ENCODE data around the gene PHLDA2.

PHLDA2 gene

DNA sequence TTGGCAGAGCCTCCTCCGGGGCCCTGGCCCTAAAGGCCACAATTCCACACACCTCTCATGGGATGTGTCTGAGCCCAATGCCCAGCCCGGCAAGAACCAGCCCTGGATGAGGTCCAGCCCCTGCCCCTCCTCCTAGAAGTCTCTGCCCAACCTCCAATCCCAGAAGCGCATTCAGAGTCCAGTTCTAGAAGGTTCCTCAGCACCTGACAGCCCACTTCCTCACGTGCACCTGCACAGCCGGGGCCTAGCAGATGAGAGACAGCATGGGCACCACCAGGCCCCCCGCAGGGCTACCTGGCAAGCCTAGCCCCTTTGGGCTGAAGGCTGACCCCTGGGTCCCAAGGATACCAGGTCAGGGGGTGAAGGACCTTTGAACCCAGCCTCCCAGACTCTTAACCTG is 32.2 kb downstream of the PHLDA2 start:
- no peak for DNase-seq (ENCODE audit: low read depth, low spot score)

DNA sequence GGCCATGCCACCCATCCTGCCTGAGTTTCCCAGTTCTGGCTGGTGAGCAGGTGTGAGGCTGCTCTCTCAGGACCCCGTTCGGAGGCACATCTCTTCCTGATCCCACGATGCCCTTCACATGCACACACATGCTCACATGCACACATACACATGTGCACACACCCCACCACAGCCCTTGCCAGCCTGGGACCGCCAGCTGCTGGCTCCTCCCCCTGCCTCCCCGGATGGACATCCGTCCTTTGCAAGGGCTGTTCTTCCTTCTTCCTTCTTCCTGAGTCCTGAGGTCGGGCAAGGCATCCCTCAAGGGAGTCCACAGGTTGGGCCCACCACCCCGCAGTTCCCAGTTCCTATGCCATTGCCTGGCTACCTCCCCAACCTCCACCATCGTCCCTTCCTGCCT is 33.2 kb downstream of the PHLDA2 start:
- DNase-seq (ENCODE audit: low read depth, low spot score): no peak

DNA sequence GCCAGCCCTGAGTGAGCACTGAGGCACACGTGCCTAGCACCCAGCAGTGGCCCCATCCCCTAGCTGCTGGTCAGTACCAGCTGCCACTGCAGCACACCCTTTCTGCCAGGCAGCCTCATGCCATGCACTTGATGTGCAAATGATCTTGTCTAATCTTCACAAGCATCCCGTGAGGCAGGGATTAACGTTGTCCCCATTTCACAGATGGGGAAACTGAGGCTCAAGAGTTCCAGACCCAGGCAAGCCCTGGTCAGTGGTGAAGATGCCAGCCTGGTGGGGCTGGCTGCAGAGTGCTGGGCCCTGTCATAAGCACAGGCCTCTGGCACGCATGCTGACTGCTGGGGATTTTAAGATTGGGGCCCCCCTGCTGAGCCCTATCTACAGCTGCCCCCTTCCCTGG is 35.3 kb downstream of the PHLDA2 start:
- no peak for DNase-seq (ENCODE audit: low read depth, low spot score)

DNA sequence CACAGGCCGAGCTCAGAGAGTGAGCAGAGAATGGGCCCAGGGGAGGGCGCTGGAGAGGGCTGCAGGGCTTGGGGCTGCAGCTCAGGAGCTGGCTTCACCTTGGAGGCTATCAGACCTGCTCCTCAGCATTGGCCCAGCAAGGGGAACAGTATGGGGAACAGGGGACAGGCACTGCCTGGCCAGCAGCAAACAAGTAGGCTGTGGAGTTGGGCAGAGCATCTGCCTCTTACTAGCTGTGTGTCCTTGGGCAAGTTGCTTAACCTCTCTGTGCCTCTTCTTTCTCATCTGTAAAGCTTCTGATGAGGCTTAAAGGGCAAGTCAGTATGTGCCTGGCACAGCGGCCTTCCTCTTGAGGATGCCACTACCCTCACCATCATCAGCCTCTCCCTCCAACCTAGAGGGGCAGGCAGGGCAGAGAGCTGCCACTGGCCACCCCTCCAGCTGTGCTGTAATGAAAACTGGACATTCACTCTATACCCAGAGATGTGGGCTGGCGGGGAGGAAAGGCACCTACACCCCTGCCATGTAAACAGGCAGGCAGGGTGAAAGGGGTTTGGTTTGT is 36.2 kb downstream of the PHLDA2 start:
- no peak for DNase-seq (ENCODE audit: low read depth, low spot score)

DNA sequence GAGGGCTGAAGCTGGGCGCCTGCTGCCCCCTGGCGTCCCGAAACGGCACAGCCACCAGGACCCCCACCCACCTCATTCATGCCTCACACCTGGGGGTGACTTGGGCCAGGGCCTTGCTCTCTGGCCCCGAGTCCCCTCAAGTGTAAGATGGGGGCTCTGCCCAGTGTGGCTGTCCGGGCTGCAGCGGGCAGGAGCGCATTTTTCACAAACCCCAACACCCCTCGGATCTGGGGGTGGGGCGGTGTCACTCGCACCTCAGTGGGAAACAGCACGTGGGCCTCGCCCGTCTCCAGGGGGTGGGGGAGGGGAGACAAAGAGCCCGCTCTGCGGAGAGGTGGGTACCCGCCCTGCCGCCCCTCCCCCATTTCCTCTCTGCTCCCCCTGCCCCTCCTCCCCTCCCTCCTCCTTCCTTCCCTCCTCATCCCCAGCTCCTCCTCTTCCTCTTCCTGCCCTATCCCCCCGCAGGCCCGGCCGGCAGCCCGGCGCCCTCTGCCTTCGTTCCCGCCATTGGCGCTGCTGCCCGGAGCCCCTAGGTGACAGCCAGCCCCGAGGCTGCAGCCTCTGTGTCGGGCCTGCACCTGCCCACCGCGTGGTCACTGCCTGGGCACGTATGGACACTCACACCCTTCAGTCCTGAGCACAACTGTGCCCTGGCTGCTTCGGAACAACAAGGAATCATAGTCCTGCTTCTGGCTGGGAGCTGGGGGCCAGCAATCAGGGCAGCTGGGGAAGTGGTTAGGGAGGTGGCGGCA is 36.8 kb downstream of the PHLDA2 start:
- no peak for DNase-seq (ENCODE audit: low read depth, low spot score)

DNA sequence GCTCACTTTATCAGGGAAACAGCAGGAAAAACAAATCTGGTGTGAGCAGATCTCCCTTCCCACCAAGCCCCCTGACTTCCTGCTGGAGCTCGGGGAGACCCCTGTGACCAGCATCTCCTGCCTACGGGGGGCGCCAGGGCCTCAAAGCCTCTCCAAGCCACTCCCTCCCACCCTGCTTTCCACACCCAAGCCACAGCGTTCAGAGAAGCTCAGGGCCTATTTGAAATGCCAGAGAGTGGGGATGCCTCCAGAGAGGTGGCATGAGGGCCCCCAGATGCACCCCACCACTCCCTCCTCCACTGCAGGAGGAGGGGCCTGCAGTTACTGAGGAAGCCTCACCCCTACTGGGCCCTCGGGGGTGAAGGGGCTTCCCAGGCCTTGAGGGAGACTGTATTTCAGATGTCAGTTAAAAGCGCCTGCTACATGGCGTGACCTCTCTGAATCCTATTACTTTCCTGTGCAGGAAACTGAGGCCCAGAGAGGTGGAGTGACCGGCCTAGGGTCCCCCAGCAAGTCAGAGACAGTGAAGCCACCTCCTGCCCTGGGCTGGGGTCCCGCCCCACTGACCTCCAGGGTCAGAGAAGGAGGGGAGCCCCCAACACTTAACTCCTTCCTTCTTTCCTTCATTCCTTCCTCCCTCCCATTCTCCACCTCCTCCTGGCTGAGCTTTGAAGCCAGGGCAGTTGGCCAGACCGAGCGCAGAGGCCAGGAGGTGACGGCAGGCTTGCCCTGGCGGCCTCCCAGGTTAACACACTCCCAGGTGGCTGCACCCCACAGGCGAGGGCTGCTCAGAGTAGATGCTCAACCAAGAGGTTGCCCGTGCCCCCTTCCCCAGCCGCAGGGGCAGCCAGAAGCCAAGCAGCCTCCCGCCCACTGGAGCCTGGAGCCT is 37.6 kb downstream of the PHLDA2 start:
- no peak for DNase-seq (ENCODE audit: low read depth, low spot score)

DNA sequence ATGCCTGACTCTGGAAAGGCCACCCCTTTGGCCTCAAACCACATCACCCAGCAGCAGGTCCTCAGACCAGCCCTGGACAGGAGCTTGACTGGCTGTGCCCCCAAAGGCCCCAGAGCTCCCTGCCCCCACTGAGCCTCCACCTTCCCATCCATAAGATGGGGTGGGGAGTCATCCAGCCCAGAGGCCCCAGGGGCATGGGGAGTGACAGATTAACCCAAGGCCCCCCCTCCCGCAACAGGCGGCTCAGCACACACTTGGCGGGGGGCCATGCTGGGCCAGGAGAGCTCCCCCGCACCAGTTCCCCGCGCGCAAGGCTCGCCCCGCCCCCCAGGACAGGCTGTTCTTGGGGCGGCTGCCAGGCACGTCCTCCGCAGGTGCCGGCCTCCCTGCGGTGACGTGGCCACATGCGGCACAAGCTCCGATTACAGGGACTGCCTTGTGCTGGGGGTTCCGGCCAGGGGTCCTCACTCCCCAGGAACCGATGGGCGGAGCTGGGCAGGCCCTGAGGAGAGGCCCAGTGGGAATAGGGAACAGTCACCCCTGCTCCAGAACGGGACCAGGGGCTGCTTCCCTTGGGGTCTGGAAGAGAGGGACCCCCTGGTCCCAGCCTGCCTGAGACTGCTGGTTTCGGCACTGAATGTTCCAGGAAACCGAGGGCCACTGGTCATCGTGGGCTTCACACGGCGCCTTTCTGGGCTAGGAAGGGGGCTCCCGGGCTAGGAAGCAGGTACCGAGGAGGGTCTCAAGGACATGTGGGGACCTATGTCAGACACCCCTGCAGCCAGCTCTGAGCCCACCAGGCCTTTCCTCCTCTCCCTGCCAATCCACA is 38.5 kb downstream of the PHLDA2 start:
- no peak for DNase-seq (ENCODE audit: low read depth, low spot score)

DNA sequence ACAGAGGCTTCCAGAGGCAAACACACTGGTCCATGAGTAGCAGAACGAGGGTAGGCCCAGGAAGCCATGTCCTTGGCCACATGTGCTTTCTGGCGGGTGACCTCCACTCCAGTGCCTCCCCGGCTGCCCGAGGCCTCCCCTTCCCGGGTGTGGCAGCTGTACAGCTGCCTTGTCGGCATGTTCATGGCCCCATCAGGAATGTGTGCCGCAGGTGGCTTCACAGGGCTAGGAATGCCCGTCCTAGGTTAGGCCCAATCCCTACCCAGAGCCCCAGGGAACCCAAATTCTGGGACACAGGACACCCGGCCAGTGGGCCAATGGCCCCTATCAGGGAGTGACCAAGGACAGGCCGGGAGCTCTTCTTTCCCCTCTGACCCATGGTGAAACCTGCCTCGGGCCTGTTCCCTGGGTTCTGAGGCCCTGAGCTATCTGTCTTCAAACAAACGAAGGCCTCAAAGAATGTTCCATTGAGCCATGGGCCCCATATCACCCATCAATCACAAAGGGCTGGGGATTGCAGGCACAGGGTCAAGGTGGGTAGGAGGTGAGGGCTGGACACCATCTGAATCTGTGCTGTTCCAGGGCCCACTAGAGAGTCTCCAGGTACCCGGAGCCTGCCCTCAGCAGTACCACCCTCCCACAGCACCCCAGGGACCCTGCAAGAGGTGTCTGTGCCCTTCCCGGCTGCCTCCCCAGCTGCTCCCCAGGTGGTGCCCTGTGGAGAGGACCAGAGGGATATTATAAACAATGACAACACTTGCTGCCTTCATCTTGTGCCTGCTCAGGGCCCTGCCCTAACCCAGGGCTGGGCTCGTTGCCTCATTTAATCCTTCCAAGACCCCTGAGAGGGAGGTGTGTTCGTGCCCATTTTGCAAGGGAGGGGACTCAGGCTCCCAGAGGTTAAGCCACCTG is 39.6 kb downstream of the PHLDA2 start:
- DNase-seq (ENCODE audit: low read depth, low spot score): no peak

DNA sequence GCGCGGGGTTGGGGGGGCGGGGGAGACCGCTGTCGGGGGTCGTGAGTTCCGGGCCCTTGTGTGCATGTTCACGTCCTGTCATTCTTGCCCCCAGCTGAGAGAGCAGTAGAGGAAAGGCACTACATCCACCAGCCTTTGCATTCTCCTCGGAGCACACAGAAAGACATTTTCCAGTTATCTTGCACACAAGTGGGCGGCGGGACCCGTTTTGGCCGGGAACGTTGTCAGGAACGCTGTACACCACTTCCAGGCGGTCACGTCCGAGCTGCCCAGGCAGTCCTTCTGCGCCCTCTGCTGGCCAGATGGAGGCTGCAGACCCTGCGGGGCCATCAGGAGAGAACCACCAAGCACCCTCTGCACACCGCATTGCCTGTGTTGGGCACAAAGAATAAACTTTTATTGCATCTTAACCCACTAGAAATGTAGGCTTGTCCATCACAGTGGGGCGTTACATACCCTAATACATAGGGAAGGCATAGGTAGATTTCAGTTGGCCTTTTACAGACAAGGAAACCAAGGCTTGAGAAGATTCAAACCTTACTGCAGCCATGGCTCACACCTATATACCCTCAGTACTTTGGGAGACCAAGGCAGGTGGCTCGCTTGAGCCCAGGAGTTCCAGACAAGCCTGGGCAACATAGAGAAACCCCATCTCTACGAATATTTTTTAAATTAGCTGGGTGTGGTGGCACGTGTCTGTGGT is 40.8 kb downstream of the PHLDA2 start:
- peak; percentile 62 for DNase-seq (ENCODE audit: low read depth, low spot score)

DNA sequence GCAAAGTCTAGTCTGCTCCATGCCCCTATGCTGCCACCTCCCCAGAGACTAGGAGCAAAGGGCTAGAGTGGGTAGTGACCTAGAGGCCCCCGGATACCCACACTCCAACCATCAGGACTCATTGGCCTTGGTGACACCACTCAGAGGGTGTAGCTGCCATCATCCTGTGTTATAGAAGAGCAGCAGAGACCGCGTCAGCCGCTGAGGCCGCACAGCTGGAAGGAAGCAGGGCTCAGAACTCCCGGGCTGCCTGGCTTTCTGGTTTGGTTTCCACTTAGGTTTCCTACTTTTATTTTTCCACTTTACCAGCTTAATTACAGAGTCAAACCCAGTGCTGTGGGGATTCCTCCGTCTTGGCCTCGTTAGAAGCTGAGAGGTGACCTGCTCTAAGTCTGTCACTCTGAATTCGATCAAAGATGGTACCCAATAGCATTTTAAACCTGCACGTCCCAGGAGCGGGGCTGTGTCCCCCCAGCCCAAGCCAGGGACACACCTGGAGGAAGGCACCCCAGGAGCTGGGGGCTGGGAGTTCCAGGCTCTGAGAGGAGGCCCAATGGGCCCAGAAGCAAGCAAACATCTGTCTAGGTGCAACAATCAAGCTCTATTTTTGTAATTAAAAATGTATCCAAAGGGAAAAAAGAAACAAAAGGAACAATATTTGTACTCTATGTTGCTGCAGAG is 41.6 kb downstream of the PHLDA2 start:
- DNase-seq (ENCODE audit: low read depth, low spot score): no peak

DNA sequence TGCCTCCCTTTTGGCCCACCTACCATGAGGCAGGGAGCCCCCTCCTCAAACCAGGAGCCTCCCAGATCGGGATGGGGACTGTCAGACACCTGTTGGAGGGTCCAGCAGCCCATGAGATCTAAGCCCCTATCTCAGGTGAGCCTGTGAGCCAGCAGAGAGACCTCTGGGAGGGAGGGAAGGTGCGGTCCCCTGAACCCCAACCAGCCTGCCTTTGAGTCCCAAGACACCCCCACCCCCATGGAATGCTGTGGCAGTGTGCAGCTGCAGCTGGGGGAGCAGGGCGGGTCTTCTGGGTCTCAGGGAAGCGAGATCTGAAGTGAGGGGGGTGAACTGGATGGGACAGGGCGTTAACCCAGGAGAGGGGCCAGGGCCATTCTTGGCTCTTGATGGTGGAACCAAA is 42.3 kb downstream of the PHLDA2 start:
- DNase-seq (ENCODE audit: low read depth, low spot score): no peak

DNA sequence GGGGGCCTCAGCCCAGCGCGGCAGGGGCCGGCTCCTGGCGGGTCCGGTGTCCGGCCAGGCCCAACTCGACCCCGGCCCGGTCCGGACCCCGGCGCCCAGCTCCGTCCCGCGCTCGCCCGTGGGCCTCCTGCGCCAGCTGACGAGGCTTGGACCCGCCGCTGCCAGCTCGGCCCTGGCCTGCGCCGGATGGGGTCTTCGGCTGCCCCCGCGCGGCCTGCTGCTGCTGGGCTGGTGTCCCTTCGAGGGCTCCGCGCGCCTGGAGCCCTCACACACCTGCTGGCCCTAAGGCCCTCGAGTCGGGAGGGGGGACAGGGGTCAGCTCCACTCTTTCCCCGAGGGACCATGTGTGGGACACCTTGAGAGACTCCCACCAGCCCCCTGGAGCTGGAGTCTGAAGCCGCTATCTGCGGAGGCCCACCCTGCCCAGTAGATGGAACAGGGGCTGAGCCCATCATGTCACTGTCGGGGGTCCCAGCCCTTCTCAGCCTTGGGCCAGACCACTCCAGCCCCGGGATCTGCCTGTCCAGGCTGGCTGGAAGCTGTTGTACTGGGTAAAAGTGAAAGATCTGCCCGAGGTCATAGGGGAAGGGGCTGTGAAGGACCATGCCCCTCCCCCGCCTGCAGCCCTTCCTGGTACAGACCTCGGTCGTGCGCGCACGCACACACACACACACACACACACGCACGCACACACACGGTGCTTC is 42.9 kb downstream of the PHLDA2 start:
- DNase-seq (ENCODE audit: low read depth, low spot score): no peak

DNA sequence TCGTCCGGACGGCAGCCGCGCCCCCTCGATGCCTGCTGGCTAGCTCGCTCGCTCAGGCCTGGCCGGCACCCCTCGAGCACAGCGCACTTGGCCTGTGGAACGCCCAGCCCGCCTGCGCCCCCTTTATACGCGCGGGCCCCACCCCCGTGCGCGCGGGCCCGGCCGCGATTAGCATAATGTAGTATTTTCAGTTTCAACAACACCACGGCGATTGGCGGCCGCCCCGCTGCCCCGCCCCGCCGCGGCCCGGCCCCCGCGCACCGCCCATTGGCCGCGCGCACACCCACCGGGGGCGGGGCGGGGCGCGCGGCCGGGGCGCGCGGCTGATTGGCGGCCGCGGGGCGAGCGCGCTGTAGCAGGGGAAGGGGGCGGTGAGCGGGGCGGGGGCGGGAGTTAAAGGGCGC is 43.5 kb downstream of the PHLDA2 start, which contains the start of gene CDKN1C:
Gene CDKN1C (minus strand): TSS at position 98 of the 404 bp plus-strand sequence. CDS start 319 bp downstream, outside the sequence.
- DNase-seq (ENCODE audit: low read depth, low spot score): peak; percentile 41

DNA sequence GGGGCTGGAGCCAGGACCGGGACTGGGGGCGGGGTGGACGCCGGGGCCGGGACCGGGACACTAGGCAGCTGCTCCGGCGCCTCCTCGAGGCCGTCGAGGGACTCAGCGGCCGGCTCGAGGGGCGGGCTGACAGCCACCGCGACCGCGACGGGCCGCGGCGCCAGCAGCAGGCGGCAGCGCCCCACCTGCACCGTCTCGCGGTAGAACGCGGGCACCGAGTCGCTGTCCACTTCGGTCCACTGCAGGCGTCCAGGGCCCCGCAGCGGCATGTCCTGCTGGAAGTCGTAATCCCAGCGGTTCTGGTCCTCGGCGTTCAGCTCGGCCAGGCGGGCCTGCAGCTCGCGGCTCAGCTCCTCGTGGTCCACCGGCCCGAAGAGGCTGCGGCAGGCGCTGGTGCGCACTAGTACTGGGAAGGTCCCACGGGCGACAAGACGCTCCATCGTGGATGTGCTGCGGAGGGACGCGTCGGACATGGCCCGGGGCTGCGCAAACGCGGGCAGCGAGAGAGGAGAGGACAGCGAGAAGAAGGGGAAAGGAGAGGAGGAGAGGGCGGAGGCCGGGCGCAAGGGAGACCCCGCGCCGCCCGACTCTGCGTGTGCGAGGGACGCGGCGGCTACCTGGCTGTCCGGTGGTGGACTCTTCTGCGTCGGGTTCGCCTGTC is 44.1 kb downstream of the PHLDA2 start:
- DNase-seq (ENCODE audit: low read depth, low spot score): no peak

DNA sequence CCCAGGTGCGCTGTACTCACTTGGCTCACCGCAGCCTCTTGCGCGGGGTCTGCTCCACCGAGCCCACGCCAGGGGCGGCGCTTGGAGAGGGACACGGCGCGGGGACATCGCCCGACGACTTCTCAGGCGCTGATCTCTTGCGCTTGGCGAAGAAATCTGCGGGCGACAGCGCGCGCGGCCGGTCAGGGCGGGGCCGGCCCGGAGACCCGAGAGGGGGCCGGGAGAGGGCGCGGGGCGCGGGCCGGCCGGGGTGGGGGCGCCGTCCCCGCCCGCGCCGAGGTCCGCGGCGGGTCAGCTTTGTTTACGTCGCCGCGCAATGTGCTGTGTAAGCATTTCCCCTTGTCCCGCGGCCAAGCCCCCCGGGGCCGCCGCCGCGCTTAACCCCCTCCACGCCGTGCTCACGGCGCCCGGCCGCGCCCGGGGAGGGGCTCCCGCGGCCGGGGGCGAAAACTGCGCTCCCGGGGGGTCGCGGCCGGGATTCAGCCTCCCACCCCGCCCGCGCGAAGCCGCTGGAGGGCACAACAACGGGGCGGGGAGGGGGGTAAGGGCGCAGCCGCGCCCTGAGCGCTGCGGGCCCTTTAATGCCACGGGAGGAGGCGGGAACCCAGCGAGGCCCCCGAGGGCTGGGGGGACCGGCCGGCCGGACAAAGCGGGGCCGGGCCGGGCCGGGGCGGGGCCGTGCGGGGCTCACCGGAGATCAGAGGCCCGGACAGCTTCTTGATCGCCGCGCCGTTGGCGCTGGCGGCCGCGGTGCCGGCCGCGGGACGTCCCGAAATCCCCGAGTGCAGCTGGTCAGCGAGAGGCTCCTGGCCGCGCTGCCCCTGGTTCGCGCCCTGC is 45.0 kb downstream of the PHLDA2 start:
- DNase-seq (ENCODE audit: low read depth, low spot score): no peak

DNA sequence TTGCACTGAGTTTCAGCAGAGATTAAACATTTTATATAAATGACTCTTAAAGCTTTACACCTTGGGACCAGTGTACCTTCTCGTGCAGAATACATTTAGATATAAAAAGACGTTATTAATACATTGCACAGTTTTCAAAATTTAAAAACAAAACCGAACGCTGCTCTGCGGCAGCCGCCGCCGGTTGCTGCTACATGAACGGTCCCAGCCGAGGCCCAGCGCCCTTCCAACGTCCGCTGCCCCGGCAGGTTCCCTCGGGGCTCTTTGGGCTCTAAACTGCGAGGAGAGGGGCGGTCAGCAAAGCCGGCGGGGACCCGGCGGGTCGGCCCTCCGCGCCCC is 45.6 kb downstream of the PHLDA2 start:
- no peak for DNase-seq (ENCODE audit: low read depth, low spot score)

DNA sequence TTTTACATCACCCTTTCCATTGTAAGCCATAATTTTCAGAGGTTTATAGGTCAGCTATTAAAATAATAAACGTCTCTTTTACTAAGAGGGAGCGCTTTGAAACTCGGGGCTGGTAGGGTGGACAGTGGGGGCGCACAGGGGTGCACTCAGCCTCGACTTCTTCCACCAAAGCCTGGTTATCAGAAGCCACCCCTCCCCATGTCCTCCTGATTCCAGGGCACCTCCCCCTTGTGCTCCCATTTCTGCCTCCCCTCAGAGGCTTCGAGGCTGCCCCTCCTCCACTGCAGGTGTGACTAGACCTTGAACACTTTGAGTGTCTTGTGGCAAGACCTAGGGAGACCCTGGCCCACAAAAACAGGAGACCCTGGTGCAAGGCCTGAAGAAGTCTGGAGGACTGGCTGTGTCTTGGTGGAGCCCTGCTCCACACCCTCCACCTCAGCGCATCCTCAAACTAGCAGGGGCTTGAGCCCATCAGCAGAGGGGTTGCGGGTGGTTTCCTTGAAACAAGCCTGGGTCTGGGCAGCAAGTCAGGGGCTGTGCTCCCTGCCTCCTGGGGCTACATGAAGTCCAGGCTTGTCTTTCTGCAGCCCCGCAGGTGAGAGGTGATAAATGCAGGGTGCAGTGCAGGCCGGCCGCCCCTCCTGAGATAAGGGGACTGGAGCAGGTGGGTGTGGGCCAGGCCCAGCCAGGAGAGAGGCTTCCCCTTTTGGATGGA is 46.7 kb downstream of the PHLDA2 start:
- DNase-seq (ENCODE audit: low read depth, low spot score): no peak
